Mesenchymal stem cell (in vitro differentiated cells and primary cell): ENCODE data around the gene EXOC3.

Source experiments
- DNase-seq: peaks from one replicate; pipeline ENCODE4 v3.0.0-alpha.2; 2013
- H2AFZ ChIP-seq: one replicate; pipeline ENCODE4 v1.6.1; 2013; ENCODE audit warnings: low read depth, mild to moderate bottlenecking, control low read depth, inconsistent platforms, low read length, moderate library complexity
- H2AK5ac ChIP-seq: 2 replicates; pipeline ENCODE4 v1.6.1; 2013; ENCODE audit warnings: low read length, moderate library complexity, mild to moderate bottlenecking, inconsistent platforms; ENCODE audit not compliant: severe bottlenecking
- H2BK120ac ChIP-seq: one replicate; pipeline ENCODE4 v1.6.1; 2013; ENCODE audit warnings: low read depth, mild to moderate bottlenecking, inconsistent platforms, low read length, moderate library complexity
- H2BK12ac ChIP-seq, 2 experiments: one replicate each; pipeline ENCODE4 v1.6.1; 2013; ENCODE audit warnings: inconsistent platforms in 2 of 2, low read length in 2 of 2, mild to moderate bottlenecking in 2 of 2, moderate library complexity in 2 of 2, control low read depth in 1 of 2
- H2BK15ac ChIP-seq: one replicate; pipeline ENCODE4 v1.6.1; 2013; ENCODE audit warnings: mild to moderate bottlenecking, low read depth, inconsistent platforms; ENCODE audit not compliant: poor library complexity, severe bottlenecking
- H2BK5ac ChIP-seq: 2 replicates; pipeline ENCODE4 v1.6.1; 2013; ENCODE audit warnings: low read depth, mild to moderate bottlenecking, low read length, control low read depth, inconsistent platforms; ENCODE audit not compliant: poor library complexity, severe bottlenecking
- H3K14ac ChIP-seq, 2 experiments: one replicate each; pipeline ENCODE4 v1.6.1; 2013; ENCODE audit warnings: inconsistent platforms in 2 of 2, low read length in 2 of 2, control low read depth in 1 of 2, mild to moderate bottlenecking in 1 of 2, moderate library complexity in 1 of 2
- H3K18ac ChIP-seq, 2 experiments: one replicate each; pipeline ENCODE4 v1.6.1; 2013; ENCODE audit warnings: inconsistent platforms in 2 of 2, low read length in 2 of 2, control low read depth in 1 of 2, low read depth in 1 of 2, mild to moderate bottlenecking in 1 of 2
- H3K23ac ChIP-seq, 2 experiments: one replicate each; pipeline ENCODE4 v1.6.1; 2013; ENCODE audit warnings: inconsistent platforms in 2 of 2, low read length in 2 of 2, mild to moderate bottlenecking in 2 of 2, moderate library complexity in 2 of 2, control low read depth in 1 of 2
- H3K27ac ChIP-seq: 2 replicates; pipeline ENCODE4 v1.5.1; 2013; ENCODE audit warnings: mild to moderate bottlenecking, moderate library complexity, low read length, control low read depth, inconsistent platforms; ENCODE audit not compliant: poor library complexity, severe bottlenecking
- H3K27me3 ChIP-seq, 2 experiments: 2 replicates each; pipeline versions ENCODE4 v1.6.1 to v1.7.0; 2013; ENCODE audit warnings: low read length in 2 of 2, mild to moderate bottlenecking in 2 of 2, moderate library complexity in 2 of 2, control low read depth in 1 of 2, inconsistent platforms in 1 of 2; ENCODE audit not compliant: control insufficient read depth in 1 of 2, insufficient read depth in 1 of 2
- H3K36me3 ChIP-seq, 2 experiments: 2 replicates each; pipeline versions ENCODE4 v1.6.1 to v1.7.0; 2013; ENCODE audit warnings: low read length in 2 of 2, control low read depth in 1 of 2, inconsistent platforms in 1 of 2, low read depth in 1 of 2, mild to moderate bottlenecking in 1 of 2; ENCODE audit not compliant: insufficient read depth in 2 of 2, control insufficient read depth in 1 of 2
- H3K4ac ChIP-seq, 2 experiments: one replicate each; pipeline ENCODE4 v1.6.1; 2013; ENCODE audit warnings: inconsistent platforms in 2 of 2, low read length in 2 of 2, mild to moderate bottlenecking in 2 of 2, moderate library complexity in 2 of 2, control low read depth in 1 of 2, low read depth in 1 of 2
- H3K4me1 ChIP-seq: 2 replicates; pipeline ENCODE4 v1.6.1; 2013; ENCODE audit warnings: low read depth, low read length, control low read depth; ENCODE audit not compliant: control insufficient read depth, insufficient read depth
- H3K4me2 ChIP-seq: 2 replicates; pipeline ENCODE4 v1.6.1; 2013; ENCODE audit warnings: low read length, mild to moderate bottlenecking, inconsistent platforms; ENCODE audit not compliant: poor library complexity, severe bottlenecking
- H3K4me3 ChIP-seq, 2 experiments: 2 replicates each; pipeline versions ENCODE4 v1.5.1 to v1.7.0; 2013; ENCODE audit warnings: low read length in 2 of 2, mild to moderate bottlenecking in 2 of 2, control low read depth in 1 of 2, low read depth in 1 of 2; ENCODE audit not compliant: insufficient read depth in 1 of 2
- H3K79me1 ChIP-seq: replicated peaks from 2 replicates; pipeline ENCODE4 v1.6.1; 2013; ENCODE audit warnings: mild to moderate bottlenecking, control low read depth, low read length, inconsistent platforms; ENCODE audit not compliant: poor library complexity, severe bottlenecking
- H3K9ac ChIP-seq: 2 replicates; pipeline ENCODE4 v1.7.0; 2013; ENCODE audit warnings: mild to moderate bottlenecking, low read length, moderate library complexity
- H3K9me3 ChIP-seq: 2 replicates; pipeline ENCODE4 v1.7.0; 2013; ENCODE audit warnings: mild to moderate bottlenecking, low read length; ENCODE audit not compliant: control insufficient read depth
- H4K8ac ChIP-seq: one replicate; pipeline ENCODE4 v1.6.1; 2013; ENCODE audit warnings: inconsistent platforms, mild to moderate bottlenecking, low read length, moderate library complexity
- H4K91ac ChIP-seq: one replicate; pipeline ENCODE4 v1.6.1; 2013; ENCODE audit warnings: mild to moderate bottlenecking, low read length, inconsistent platforms
- WGBS: methylation state at CpG from one replicate; pipeline ENCODE4 v1.1.7; 2013; ENCODE audit warnings: mixed read lengths; 5-methylcytosine and 5-hydroxymethylcytosine counted together

Gene EXOC3

DNA sequence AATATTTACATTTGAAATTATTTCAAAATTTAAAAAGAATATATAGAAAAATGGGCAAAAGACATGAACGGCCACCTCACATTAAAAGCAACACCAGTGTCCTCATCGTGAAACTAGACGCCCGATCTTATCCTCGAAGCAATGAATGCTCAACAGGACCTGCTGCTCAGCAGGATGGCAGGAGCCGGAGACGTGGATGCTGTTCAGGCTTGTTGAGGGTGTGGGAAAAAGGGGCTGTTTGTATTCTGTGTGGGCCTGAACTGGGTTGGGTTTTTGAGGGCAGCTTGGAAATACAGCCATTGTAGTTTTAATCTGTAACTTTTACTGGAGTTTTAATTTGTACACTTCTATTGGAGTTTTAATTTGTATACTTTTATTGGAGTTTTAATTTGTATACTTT lies 20.3 kb downstream of the EXOC3 start:
- no peak overlapping the region for H3K14ac ChIP-seq
- H3K4me3 ChIP-seq = no peak overlapping the region
- no peak for DNase-seq
- no peak overlapping the region for H3K27ac ChIP-seq
- no peak overlapping the region for H2BK5ac ChIP-seq
- H2BK15ac ChIP-seq = no peak overlapping the region
- H3K23ac ChIP-seq = no peak overlapping the region
- H2BK120ac ChIP-seq = no peak overlapping the region
- no peaks in the 10 kb centered on the region for H3K27me3 ChIP-seq
- no peak overlapping the region for H2BK12ac ChIP-seq
- H3K79me1 ChIP-seq = peaks cover 23% of the 10 kb centered on the region
- H3K9me3 ChIP-seq = no peaks in the 10 kb centered on the region
- no peak overlapping the region for H3K9ac ChIP-seq
- no peak overlapping the region for H4K8ac ChIP-seq
- no peak overlapping the region for H3K4me2 ChIP-seq
- H2AFZ ChIP-seq = no peak overlapping the region
- H3K36me3 ChIP-seq = peaks cover 65 to 79% of the 10 kb centered on the region in 2 experiments
- H3K18ac ChIP-seq = no peak overlapping the region
- H3K4me1 ChIP-seq = peaks cover 4% of the 10 kb centered on the region
- no peak overlapping the region for H3K4ac ChIP-seq
- 81% methylated on average over 7 of the region's 7 CpGs for WGBS
- no peak overlapping the region for H4K91ac ChIP-seq
- no peak overlapping the region for H2AK5ac ChIP-seq

DNA sequence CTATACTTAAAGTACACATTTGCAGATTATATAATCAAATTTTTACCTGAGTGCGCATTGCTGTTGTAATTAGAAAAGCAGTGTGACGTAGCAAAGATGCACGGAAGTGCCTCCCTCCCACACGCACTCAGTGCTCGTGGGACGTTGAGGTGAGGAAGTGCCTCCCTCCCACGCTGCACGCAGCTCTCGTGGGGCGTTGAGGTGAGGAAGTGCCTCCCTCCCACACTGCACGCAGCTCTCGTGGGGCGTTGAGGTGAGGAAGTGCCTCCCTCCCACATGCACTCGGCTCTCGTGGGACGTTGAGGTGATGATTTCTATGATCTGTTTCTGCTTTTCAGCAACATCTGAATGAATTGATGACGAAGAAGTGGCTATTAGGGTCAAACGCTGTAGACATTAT lies 21.0 kb downstream of the EXOC3 start:
- WGBS = 92% methylated on average over 18 of the region's 18 CpGs
- Histone ChIP-seq H2AK5ac (no peak overlapping the region), H3K14ac (no peak overlapping the region), H2BK12ac (no peak overlapping the region), H3K4me3 (no peak overlapping the region), H3K4ac (no peak overlapping the region), H3K23ac (no peak overlapping the region), H3K4me1 (no peaks in the 10 kb centered on the region), H3K9ac (no peak overlapping the region), H3K27ac (no peak overlapping the region), H3K9me3 (no peaks in the 10 kb centered on the region), H2BK5ac (no peak overlapping the region), H2BK120ac (no peak overlapping the region), H3K36me3 (peaks cover 63 to 78% of the 10 kb centered on the region in 2 experiments), H4K8ac (no peak overlapping the region), H3K79me1 (peaks cover 19% of the 10 kb centered on the region), H2BK15ac (no peak overlapping the region), H3K18ac (no peak overlapping the region), H4K91ac (no peak overlapping the region), H2AFZ (no peak overlapping the region), H3K27me3 (no peaks in the 10 kb centered on the region), H3K4me2 (no peak overlapping the region)
- no peak for DNase-seq

DNA sequence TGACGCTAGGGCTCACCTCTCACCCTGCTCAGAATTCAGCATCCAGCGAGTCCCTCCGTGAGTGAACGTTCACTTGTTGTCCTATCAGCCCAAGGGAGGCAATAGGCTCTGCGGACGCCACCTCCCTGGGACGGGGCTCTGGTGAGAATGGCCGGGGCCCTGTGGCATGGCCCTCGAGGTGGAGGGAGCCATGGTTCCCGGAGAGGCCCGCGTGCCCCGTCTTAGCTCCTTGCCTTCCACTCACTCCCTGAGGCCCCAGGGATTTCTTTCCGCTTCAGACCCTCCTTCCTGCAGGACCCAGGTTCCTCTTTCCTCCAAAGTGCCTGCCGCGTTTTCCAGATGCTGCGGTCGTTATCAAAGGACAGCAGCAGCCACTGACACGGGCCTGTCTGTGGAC lies 21.5 kb downstream of the EXOC3 start:
- Histone ChIP-seq H3K9me3 (no peaks in the 10 kb centered on the region), H3K4me2 (no peak overlapping the region), H3K9ac (no peak overlapping the region), H2BK5ac (no peak overlapping the region), H2BK12ac (no peak overlapping the region), H3K4me3 (no peak overlapping the region), H4K8ac (no peak overlapping the region), H3K4me1 (no peaks in the 10 kb centered on the region), H3K27ac (no peak overlapping the region), H3K36me3 (peaks cover 67 to 78% of the 10 kb centered on the region in 2 experiments), H4K91ac (no peak overlapping the region), H3K23ac (no peak overlapping the region), H3K4ac (no peak overlapping the region), H3K14ac (no peak overlapping the region), H2BK120ac (no peak overlapping the region), H2AFZ (no peak overlapping the region), H3K79me1 (peaks cover 20% of the 10 kb centered on the region), H2AK5ac (no peak overlapping the region), H2BK15ac (no peak overlapping the region), H3K27me3 (no peaks in the 10 kb centered on the region), H3K18ac (no peak overlapping the region)
- DNase-seq = no peak
- WGBS = 92% methylated on average over 19 of the region's 19 CpGs

DNA sequence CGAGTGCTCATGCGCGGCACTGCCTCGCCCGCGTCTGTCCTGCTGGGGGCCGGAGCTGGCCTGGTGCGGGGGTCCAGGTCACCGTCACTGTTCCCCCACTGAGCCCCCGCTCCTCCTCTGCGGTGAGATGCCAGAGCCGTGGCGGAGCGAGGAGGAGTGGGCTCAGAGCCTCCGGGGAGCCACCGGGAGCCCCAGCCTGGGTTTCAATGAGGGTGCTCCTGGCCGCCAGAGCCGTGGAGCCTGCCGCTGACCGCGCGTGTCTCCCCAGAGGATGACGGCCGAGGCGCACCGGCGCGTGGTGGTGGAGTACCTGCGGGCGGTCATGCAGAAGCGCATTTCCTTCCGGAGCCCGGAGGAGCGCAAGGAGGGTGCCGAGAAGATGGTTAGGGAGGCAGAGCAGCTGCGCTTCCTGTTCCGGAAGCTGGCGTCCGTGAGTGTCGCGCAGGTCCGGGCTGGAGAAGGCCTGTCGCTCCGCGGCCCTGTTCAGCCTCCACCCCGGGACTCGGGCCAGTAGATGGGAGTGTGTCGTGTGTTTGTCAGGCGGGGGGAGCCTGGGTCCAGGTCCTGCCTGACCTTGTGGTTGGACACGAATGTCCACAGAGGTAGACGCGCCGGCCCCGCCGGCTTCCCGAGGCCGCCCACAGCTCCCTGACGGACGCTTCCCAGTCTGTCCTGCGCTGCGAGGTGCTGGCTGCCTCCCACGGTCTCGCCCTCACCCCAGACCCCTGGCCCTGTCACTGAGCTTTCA lies 22.0 kb downstream of the EXOC3 start:
- no peak overlapping the region for H3K4ac ChIP-seq
- H2AFZ ChIP-seq = no peak overlapping the region
- H3K79me1 ChIP-seq = peaks cover 14% of the 10 kb centered on the region
- no peak overlapping the region for H2BK15ac ChIP-seq
- H3K36me3 ChIP-seq = peaks cover 65 to 78% of the 10 kb centered on the region in 2 experiments
- no peaks in the 10 kb centered on the region for H3K9me3 ChIP-seq
- DNase-seq = no peak
- no peak overlapping the region for H2BK120ac ChIP-seq
- H2AK5ac ChIP-seq = no peak overlapping the region
- H3K9ac ChIP-seq = no peak overlapping the region
- no peak overlapping the region for H2BK5ac ChIP-seq
- WGBS = 96% methylated on average over 63 of the region's 63 CpGs
- no peak overlapping the region for H4K8ac ChIP-seq
- no peaks in the 10 kb centered on the region for H3K27me3 ChIP-seq
- no peak overlapping the region for H3K4me2 ChIP-seq
- no peak overlapping the region for H3K27ac ChIP-seq
- H2BK12ac ChIP-seq = no peak overlapping the region
- no peak overlapping the region for H3K18ac ChIP-seq
- H3K4me3 ChIP-seq = no peak overlapping the region
- no peaks in the 10 kb centered on the region for H3K4me1 ChIP-seq
- H3K23ac ChIP-seq = no peak overlapping the region
- H3K14ac ChIP-seq = no peak overlapping the region
- no peak overlapping the region for H4K91ac ChIP-seq
